GM18499 (cell line): ENCODE measurements around the gene TTLL9.

ENCODE experiments used
- ATAC-seq: cut with Tn5 transposase; IDR thresholded peaks from one replicate; pipeline ENCODE4 v1.9.1; 2021; ENCODE audit warnings: moderate number of reproducible peaks; ENCODE audit not compliant: insufficient read depth, unreplicated experiment

Gene TTLL9

DNA sequence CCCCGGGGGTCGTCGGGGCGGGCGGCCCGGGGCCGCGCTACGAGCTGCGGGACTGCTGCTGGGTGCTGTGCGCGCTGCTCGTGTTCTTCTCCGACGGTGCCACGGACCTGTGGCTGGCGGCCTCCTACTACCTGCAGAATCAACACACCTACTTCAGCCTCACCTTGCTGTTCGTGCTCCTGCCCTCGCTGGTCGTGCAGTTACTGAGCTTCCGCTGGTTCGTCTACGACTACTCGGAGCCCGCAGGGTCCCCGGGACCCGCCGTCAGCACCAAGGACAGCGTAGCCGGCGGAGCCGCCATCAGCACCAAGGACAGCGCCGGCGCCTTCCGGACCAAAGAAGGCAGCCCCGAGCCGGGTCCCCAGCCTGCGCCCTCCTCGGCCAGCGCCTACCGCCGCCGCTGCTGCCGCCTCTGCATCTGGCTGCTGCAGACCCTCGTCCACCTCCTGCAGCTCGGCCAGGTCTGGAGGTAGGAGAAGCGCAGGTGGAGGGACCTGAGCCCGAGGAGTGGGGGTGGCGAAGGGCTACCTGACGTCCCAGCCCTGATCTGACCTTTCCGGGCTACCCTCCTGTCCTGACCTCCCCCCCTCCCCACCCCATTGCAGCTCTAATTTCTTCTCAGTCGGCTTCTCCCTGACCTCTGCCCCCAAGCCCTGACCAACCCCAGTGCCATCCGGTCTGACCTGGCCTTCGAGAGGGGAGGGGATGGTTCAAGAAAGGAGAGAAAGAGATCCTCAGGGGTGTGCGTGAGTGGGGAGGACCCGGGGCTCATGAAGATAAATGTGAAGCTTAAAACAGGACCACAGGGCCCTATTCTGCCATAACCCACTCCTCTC lies 98.1 kb downstream of the TTLL9 start:
- ATAC-seq: no peak

DNA sequence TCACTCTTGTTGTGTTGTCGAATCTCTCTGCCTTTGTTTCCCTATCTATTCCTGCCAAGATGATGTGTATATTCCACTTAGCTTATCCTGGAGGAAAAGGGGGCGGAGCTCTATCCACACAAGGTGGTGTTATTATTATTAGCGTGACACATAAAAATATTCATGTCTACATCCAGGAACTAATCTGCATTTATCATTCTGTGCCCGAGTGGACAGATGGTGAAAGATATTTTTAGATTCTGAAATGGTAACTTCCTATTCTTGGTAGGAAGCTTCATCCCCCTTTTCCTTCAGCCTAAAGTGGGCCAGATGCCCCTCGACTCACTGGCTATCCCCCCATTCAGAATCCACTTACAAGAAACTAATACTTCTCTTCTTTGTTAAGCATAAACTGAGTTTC lies 99.6 kb downstream of the TTLL9 start:
- ATAC-seq: no peak

DNA sequence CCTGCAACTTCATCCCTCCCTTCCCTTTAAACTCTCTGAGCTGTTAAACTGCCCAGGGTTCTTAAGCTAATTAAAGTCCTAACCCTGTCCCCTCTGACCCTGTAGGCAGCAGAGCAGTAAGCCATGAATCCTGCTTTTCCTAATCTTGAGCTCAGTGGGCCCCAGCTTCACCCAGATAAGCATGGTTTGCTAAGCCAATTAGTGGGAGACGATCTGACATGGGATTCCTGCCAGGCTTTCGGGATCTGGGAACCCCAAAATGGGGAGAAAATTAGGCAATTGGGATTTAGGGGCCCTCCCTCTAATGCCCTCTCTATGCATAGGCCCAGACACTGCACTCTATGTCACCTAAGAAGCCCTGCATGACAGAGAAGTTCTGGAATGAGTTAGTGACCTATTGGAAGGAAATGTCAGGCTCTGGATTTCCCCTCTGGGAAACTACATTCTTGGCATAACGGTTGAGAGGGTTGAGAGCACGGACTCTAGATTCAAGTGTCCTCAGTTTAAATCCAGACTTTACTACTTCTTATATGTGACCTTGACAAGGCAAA lies 102.1 kb downstream of the TTLL9 start:
- ATAC-seq: no peak

DNA sequence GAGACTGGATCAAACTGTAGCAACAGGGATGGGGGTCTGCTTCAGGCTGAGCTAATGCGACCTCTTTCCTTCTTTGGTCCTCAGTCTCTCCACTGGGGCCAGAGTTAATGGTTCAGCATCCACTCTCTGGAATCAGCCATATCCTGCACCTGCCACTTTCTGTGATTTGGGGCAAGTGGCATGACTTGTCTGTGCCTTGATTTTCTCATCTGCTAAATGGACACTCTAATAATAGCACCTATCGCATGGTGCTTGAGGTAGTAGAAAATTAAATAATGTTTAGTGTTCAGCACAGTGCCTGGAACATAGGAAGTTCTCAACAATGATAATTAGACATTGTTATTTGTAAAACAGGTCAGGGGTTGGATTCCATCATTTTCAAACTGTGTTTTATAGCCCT lies 103.9 kb downstream of the TTLL9 start:
- no peak for ATAC-seq

DNA sequence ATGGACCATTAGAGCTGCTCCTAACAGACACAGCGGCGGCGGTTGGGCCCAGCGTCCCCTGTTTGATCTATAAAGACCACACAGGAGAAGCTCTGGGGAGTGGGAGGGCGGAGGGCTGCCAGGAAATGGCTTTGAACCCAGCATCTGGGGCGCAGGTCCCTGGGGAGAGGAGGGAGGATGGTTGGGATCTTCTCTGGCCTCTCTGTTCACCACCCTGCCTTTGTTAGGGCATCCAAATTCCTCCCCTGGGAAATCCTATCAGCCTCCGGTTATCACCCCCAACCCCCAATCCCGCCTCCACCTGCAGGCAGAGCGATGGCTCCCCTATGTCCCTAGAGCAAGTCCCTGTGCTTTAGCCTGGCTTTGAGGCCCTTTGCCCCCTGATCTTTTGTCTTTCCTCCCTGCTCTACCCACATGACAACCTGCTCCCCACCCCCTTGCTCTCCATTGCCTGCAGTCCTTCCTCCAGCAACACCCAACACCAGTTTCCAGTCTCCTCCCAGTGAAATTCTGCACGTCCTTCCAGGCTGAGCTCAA lies 104.6 kb downstream of the TTLL9 start:
- ATAC-seq: no peak

DNA sequence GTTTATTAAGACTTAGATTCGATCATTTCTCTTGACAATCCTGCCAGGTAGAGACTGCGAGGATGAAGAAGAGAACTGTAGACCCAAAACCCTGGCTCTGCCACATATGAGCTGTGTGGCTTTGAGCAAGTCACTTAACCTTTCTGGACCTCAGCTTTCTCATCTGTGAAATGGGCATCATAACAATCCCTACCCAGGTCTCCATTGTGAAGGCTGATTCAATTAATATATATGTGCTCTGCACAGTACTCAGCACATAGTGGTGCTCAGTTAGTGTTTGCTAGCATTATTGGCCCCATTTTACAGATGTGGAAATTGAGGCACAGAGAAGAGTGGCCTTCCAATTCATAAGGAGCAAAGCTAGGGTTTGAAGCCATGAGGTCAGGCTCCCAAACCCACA lies 105.4 kb downstream of the TTLL9 start:
- no peak for ATAC-seq

DNA sequence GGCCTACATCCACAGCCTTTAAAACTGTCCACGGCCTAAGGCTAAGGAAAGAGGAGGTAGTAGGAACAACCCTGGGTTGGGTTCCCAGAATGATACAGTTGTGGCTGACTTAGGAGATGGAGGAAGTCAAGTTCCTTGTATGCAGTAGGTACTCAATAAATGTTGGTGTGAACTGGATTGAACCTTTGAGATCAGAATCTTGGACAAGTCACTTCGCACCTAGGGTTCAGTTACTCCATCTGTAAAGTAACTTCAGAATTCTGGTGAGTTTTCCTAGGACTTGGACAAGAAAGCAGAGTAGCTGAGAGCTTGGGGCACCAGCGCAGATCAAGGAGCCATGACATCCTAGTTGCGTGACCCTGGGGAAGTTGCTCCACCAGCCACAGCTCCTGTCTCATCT lies 106.6 kb downstream of the TTLL9 start:
- ATAC-seq: no peak

DNA sequence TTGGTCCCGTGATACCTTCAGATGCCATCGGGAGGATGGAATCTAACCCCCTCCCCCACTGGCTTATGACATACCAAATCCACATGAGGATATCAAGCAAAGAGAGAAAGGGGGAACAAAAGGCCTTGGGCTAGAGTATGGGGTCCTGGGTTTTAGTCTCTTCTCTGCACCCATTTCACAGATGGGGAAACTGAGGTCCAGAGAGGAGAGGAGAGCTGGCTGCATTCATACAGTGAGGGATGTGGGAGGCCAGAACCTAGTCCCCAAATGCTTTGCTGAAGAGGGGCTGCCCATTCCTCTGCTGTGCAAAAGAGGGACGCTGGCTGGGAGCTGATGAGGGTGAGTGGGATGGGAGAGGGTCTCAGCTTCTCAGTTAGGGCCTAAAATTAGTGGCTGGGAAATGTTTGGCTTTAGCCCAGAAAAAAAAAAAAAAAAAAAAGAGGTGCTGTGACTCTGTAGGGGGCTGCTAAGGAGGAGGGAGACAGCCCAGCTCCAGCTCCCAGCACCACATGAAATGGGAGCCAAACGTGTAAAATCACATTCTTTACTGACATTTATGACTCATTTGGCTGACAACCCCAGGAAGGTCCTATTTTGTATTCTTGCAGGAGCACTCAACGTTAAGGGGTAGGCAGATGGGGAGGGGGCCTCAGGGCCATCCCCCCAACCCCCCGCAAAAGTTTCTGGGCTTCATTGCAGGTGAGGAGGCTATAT lies 109.4 kb downstream of the TTLL9 start:
- ATAC-seq: no peak

DNA sequence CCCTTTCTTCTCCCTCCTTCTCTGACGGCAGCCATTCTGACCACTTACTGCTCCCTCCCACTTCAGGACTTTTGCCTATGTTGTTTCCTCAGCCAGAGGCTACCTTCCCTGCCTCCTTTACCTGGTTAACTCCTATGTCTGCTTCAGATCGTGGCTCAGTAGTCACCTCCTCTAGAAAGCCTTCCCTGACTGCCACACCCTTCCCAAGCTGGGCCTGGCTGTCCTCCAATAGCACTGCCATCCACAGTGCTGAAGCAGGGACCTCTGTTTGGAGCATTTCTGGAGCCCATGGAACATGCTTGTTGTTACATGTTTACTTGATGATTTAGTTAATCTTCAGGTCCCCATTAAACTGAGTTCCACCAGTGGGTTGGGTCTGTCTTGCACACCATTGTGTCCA lies 111.3 kb downstream of the TTLL9 start:
- no peak for ATAC-seq

DNA sequence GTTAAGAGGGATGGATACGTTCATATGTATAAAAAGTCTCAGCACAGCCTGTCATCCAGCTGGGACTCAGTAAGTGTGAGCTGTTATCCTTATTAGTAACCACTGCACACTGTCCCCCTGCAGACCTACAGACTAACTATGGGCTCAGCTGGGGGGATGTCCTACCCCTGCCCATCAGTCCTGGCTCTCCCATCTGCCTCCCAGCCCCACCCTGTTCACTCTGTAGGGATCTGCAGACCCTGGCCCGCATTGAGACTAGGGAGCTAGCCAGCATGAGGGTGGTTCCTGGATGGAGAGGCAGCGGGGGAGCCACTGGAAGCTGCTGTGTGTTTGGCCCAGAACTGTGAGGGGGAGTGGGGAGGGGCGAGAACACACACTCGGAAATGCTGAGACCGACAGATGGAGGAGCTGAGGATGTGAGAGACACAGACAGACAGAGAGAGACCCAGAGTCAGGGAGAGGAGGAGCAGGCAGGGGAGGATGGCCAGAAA lies 114.6 kb downstream of the TTLL9 start:
- no peak for ATAC-seq

DNA sequence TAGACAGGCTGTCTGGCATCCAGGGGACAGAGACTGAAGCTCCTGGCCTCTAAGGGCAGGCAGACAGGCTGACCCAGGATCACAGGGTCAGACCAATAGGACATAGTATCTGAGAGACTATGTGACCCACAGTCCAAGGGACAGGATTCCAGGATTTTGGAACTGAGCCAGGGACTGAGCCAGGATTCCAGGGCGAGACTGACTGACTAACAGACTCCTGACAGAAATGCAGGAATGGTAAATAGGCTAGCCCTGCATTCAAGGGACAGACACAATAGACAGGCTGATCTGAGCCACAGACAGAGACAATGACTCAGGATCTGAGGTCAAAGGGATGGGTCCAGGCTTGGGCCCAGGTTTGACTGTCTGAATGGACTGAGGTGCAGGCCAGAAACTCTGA lies 117.3 kb downstream of the TTLL9 start:
- no peak for ATAC-seq

DNA sequence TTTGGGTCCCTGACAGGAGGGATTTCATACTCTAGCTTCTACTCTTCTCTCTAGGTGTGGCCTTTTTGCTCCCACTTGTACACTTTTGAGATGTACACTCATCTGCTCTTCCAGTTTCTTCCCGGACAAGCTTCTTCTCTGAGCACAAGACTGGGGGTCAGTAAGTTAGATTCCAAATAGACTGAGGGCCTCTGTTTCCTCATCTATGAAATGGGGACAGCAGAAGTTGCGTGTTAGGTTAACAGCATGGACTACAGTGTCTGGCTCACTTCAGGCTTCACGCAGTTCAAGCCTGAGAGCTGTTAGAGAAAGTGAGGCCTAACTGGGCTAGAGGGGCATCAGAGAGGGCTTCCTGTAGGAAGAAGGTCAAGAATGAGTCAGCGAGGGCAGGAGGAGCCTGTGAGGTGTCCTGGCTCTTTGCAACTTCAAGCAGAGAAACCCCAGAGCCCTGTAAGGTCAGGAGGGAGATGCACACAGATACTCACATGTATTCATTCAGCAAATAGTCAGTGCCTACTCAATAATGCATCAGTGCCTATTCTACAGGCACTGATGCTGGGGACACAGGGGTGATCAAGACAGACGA lies 118.1 kb downstream of the TTLL9 start:
- no peak for ATAC-seq

DNA sequence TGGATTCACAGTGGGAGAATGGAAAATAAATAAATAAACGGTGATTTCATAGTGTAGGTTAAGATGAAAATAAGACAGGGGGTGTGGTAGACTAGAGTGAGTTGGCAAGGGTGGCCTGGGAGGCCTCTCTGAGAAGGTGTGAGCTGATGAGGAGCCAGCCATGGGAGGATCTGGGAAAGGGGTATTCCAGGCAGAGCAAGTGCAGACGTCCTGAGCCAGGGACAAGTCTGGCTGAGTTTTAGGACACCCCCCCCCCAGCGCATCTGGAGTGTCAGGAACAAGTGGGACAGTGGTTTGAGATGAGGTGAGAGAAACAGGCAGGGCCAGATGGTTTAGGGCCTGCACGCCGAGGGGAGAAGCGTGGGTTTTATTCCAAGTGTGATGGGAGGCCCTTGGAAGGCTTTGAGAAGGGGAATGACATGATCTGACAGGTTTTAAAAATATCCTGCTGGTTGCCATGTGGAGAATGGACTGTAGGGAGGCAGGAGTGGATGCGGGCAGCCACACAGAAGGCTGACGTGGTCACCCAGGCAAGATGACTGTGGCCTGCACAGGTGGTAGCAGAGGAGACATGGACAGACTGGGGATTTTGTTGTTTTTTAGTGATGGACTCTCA lies 118.7 kb downstream of the TTLL9 start:
- ATAC-seq: no peak

DNA sequence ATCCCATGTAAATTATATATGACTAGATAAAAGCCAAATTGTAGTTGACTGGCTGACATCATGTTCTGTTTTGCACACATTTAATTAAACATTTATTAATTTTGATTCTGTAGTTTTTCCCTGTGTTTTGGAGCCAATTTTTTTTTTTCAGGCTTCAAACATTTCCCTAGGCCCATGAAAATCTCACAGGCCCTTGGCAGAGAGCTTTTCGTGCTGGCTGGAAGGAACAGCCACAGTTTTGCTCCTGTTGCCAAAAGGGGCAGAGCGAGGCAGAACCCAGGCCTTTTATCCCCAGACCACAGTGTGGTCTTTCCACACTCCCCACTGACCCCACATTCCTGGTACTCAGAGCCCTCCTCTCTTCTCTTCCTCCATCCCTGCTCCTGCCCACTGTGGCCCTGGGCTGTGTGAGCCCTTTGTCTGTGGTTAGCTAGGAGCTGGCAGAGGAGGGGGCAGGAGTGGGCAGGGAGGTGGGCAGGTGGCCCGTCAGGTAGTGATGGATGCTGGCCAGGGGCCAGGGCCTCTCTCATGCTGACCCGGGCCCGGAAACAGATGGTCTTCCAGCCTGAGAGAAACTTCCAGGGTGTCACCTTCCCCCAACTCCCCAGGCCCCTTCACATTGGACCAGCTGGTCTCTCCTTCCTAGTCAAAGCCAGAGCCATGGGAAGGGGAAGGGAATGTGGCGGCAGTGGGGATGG lies 120.4 kb downstream of the TTLL9 start:
- no peak for ATAC-seq

DNA sequence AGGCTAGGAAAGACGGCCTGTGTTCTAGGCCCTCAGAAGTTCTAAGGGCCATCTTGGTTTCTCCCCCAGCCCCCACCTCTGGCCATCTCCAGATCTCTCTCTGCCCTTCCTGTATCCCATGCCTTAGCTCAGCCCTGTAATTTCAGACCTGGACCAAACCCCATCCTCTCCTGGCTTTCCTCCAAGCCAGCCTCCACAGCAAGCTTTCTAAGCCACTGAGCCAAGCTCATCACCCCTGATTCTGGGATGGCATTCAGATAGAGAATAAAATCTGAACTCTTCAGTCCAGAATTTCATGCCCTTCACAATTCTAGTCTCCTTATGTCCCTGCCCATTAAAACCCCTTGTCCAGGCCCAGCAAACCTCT lies 120.9 kb downstream of the TTLL9 start:
- no peak for ATAC-seq

DNA sequence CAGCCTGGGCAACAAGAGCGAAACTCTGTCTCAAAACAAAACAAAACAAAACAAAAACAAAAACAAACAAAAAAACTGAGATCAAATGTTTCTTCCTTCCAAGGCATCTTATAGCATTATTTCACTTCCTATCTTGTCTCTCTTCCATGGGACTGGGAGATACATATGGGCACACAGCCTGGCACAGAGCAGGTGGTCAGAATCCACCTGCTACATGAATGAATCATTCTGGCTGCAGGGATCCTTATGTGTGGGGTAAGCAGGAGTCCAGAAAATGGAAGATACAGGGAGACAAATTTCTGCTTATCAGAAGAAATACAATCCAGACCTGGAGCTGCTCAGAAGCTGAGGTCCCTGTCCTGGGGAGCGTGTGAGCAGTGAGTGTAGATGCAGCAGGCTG lies 121.7 kb downstream of the TTLL9 start:
- no peak for ATAC-seq
